ENCODE results near the gene FGF2.

FGF2 gene

DNA sequence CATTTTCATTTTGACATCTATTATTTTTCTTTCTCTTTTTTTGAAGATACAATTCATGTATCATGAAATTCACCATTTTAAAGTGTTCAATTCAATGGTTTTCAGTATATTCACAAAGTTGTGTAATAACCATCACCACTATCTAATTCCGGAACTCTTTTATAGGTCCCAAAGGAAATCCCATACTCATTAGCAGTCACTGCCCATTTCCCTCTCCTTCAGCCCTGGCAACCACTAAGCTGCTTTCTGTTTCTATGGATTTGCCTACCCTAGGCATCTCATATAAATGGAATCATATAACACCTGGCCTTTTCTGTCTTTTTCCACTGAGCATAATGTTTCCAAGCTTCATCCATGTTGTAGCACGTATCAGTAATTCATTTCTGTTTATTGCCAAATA is 3.2 kb upstream of the FGF2 start:
- TF ChIP-seq CTCF (IDR thresholded peaks at IDR 0.05; ENCODE audit: extremely low read depth, insufficient read depth, missing control alignments), result no peak
- DNase-seq (ENCODE audit: low spot score), result no peak
- in situ Hi-C loops (cut with MboI; ENCODE audit: low pct_unique_long_range_greater_than_20kb, low sequenced_read_pairs, unreplicated experiment), result no loop called here

DNA sequence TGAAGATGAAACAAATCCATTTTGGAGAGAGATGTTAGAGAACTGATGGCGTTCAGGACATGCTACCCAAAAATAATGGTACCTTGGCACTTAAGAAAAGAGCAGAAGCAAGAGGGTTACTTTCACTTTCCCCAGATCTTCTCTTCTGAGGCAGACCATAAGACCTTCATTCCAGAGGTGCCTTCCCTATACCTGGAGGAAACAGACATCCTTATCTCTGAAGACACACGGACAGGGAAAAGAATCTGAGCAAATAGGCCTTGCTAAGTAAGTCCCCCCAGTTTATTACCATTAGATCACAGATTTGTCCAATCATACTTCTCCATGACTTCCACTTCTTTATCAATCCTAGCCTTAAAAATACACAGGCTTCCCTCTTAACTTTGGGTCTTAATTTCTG is 2.0 kb upstream of the FGF2 start:
- in situ Hi-C loops (cut with MboI; ENCODE audit: low pct_unique_long_range_greater_than_20kb, low sequenced_read_pairs, unreplicated experiment), result no loop called here

GRCh38 chr4:122826079-122826527 is 528 bp upstream of the FGF2 start:
- in situ Hi-C loops (cut with MboI; ENCODE audit: low pct_unique_long_range_greater_than_20kb, low sequenced_read_pairs, unreplicated experiment), result no loop called here
- no peak for TF ChIP-seq CTCF (IDR thresholded peaks at IDR 0.05; ENCODE audit: extremely low read depth, insufficient read depth, missing control alignments)
- no peak for DNase-seq (ENCODE audit: low spot score)

More for the DNA sequence above, 2.0 kb upstream of the FGF2 start:
- no peak for TF ChIP-seq CTCF (IDR thresholded peaks at IDR 0.05; ENCODE audit: extremely low read depth, insufficient read depth, missing control alignments)
- DNase-seq (ENCODE audit: low spot score), result no peak

DNA sequence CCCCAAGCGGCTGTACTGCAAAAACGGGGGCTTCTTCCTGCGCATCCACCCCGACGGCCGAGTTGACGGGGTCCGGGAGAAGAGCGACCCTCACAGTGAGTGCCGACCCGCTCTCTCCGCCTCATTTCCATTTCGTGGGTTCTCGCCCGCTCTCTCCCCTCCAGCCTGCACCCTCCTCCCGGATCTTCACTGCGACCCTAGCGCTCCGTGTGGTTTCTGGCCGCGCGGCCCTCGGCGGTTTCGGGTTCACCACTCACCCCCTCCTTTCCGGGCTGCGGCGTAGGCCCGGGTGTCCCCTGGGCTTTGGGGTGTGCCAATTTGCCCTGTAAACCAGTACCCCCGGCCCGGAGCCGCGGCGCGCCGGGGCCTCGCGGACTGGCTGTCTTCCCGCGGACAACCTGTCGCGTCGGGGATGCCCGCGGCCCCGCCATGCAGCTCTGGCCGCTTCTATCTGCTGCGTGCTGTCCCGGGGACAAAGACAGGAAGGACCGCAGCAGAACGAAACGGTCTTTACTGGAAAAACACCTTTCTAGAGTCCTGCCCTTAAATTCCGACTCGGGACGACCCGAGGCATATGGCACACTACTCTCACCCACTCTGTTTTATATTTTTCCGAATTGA is 737 bp downstream of the FGF2 start:
- TF ChIP-seq CTCF (IDR thresholded peaks at IDR 0.05; ENCODE audit: extremely low read depth, insufficient read depth, missing control alignments), result no peak
- DNase-seq (ENCODE audit: low spot score), result peak; percentile 79
- in situ Hi-C loops (cut with MboI; ENCODE audit: low pct_unique_long_range_greater_than_20kb, low sequenced_read_pairs, unreplicated experiment), result no loop called here

DNA sequence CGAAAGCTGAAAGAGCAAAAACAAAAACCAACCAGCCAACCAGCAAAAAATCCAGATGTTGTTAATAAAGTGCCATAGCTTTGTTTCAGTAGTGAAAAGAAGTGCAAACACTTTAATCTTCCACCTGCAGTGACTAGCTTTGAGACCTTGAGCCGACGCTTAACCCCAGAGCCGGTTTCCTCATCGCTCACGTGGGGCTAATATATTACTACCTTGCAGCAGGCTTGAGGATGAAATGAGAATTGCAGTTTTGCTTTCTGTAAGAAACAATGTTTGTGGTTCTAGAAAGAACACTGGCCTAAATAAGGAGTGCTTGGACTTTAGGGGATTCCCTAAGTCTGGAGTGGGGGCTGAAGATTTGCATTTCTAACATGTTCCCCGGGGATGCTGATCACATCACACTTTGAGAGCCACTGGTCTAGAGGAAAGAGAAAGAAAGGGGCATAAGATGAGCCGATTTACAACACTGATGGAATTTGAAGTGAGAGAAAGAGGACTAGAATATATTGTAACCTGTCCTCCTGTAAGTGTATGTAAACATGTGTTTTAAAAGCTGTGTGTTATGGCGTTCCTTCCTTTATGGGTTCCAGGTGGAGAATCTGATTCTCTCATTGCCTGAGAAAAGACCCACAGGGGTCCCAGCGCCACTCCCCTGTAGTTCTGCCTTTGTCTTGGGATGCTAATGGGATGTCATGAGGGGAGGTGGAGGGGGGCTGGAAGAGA is 1.4 kb downstream of the FGF2 start:
- peak; percentile 89 for DNase-seq (ENCODE audit: low spot score)
- in situ Hi-C loops (cut with MboI; ENCODE audit: low pct_unique_long_range_greater_than_20kb, low sequenced_read_pairs, unreplicated experiment), result no loop called here
- TF ChIP-seq CTCF (IDR thresholded peaks at IDR 0.05; ENCODE audit: extremely low read depth, insufficient read depth, missing control alignments), result no peak

GRCh38 chr4:122830426-122831095 is 3.9 kb downstream of the FGF2 start:
- no peak for DNase-seq (ENCODE audit: low spot score)
- in situ Hi-C loops (cut with MboI; ENCODE audit: low pct_unique_long_range_greater_than_20kb, low sequenced_read_pairs, unreplicated experiment), result no loop called here
- TF ChIP-seq CTCF (IDR thresholded peaks at IDR 0.05; ENCODE audit: extremely low read depth, insufficient read depth, missing control alignments), result no peak

Measured in GM13977 (cell line).